ENCODE measurements around the gene PKD1.

PKD1 gene

GRCh38 chr16:2046893-2047329, 88.8 kb downstream of the PKD1 start:
- no peak for DNase-seq (ENCODE audit: low spot score)

GRCh38 chr16:2045965-2046892, 89.5 kb downstream of the PKD1 start:
- no peak for DNase-seq (ENCODE audit: low spot score)

- no peak for DNase-seq (ENCODE audit: low spot score)
These were observed 91.2 kb downstream of the PKD1 start for GRCh38 chr16:2044541-2044940.

- DNase-seq (ENCODE audit: low spot score) = no peak
These were observed 91.8 kb downstream of the PKD1 start for GRCh38 chr16:2043667-2044451.

DNA sequence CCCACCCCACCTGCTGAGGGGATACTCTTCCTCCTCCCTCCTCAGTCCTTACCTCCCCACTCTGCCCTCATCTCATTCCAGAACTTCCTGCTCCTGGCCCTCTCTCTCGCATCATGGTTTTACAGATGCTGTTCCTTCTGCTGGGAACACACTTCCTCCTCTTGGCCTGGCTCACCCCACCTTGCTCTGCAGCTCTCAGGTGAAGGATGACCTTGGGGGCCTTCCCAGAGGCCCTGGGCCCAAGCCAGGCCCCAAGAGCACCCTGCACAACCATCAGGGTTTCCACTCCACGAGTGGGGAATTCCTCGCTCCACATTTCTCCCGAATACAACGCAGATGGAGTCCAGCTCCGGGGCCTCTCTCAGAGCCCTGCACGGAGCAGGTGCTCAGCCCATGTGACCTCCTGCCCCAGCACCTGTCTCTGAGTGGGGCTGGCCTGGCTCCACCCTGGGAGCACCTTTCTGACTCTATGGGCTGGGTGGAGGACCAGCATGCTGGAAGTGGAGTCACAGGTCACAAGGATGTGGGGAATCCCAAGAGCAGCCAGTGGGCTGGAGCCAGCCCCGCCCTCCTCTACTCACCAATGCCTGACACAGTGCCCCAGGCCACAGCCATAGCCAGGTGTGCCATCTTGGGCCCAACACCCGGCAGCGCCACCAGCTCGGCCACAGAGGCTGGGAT, 92.6 kb downstream of the PKD1 start:
- DNase-seq (ENCODE audit: low spot score) = no peak

DNA sequence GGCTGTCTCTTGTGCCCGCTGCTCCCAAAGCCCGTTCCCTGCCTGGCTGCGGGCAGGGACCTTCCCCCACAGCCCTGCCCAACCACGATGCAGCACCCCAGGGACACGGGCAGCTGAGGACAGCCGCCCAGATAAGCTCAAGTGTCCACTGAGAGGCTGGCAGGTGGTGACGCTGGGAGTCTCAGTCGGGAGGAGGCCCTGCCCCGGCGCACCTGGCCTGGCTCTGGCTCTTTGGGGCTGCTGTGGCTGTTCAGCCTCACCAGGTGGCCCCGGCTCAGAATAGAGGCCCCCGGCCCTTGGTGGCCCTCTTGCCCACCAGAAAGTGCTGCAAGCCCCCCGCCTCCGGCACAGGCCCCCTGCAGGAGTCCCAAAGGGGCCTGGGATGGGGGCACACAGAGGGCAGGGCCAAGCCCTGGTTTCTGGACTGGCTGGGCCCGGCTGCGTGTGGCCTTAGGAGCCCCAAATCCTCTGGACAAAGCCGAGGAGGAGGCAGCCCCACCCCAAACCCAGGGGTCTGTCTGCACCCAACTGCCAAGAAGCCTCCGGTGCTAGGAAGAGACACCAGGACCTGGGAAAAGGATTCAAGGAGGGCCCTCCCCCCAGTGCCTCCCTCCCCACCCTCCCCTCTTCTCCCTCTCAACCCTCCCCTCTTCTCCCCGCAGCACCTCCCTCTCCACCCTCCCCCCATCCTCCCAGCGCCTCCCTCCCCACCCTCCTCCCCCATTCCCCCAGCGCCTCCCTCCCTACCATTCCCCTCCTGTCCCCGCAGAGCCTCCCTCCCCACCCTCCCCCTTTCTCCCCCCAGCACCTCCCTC, 93.3 kb downstream of the PKD1 start:
- no peak for DNase-seq (ENCODE audit: low spot score)

DNA sequence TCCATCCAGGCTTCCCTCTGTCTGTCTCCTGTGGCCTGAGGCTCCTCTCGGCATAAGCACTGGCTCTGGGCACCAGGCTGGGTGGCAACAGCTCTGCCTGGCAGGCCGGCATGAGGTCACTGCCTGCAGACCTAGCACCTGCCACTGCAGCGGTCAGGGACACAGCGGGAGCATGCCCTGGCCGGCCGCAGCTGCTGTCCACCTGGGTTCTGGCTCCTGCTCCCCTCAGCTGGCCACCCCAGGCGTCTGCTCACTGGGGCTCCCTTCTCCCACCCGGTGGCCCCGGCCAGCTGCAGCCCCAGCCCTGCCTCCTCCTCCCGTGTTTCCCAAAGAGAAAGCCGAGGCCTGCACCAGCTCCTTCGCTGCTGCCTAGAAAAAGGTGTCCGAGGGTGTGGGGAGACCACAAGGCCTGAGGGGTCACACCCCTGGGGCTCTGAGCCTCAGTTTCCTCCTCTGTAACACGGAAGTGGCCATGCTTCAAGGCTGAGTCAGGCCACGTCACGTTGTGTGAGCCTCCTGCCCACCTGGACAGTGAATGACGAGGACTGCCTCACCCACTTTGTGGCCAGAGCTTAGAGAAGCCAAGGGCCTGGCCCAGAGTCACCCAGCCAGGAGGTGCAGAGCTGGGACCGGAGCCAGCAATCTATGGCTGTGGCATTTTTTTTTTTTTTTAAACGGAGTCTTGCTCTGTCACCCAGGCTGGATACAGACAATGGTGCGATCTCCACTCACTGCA, 94.7 kb downstream of the PKD1 start:
- no peak for DNase-seq (ENCODE audit: low spot score)

DNA sequence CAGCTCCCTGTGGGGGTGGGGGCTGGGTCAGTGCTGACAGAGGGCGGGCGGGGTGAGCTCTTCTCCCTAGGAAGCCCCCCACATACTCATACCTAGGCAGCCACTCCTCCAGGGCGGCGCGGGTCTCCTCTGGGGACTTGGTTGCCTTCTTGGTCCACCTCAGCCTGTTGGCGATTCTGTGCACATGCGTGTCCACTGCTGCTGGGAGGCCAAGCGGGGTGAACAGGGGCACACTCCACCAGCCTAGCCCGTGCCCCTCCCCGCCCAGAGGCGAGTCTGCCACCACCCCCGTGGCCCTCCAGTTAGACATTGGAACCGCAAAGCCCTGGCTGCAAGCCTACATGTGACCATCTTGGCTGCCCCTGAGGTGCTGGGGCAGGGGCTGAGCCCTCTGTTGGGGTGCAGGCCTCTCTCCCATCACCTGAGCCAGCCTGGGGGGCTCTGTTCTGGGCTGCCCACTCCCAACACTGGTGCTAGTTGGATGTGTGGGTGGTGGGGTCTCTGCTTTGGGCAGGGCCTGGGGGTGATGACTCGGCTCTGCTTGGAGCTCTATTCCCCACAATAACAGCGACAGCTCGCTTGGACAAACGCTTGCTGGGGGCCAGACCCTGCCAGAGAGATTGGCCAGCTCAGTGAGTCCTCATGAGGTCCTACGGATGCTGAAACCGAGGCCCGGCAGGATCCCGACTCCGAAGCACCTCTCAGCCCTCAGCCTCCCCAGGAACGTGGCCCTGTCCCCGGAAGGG, 95.5 kb downstream of the PKD1 start:
- DNase-seq (ENCODE audit: low spot score) = no peak

GRCh38 chr16:2039274-2040031, 96.2 kb downstream of the PKD1 start:
- no peak for DNase-seq (ENCODE audit: low spot score)
